Measurements from ENCODE around the gene DGUOK. TPM values are rescaled to one million over a fixed set of nuclear protein-coding genes. Genes with fewer than 3 reads are reported as not detected.

DGUOK gene
- total RNA-seq, 1 experiment from 2014 or later: 100 TPM

DNA sequence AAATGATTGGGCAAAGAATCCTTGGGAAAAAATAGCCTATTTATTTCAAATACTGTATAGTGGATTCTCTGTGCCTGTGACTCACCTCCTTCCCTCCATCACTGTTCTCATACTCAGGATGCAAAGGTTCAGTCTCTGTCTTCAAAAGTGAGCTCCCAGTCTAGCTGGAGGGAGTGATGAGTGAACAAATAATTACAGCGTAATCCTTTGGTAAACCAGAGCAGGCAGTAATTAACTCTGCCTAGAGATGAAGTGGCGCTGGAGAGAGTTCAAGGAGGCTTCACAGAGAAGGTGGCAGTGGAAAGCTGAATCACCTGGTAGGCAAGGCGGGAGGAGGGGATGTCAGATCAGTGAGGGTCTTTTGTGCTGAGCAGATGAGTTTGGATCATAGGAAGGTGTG, 6.5 kb downstream of the DGUOK start:
- DNase-seq (ENCODE audit: low read depth, low spot score): no peak
- no peaks in the 10 kb centered on the region for H3K9me2 ChIP-seq (ENCODE audit: insufficient read depth)
- H3K79me2 ChIP-seq (ENCODE audit: insufficient read depth, low read length): peaks cover 99% of the 10 kb centered on the region
- no peak for ATAC-seq
- H3K9ac ChIP-seq (ENCODE audit: low read length): no peak overlapping the region
- no peak overlapping the region for H3K27ac ChIP-seq (ENCODE audit: low read depth, low read length)
- H2AFZ ChIP-seq (ENCODE audit: low read depth, low read length, poor library complexity, severe bottlenecking): no peak overlapping the region
- TF ChIP-seq EZH2 (IDR thresholded peaks at IDR 0.05): no peak
- TF ChIP-seq SP1 (IDR thresholded peaks at IDR 0.05; ENCODE audit: low read depth): no peak
- TF ChIP-seq YY1 (IDR thresholded peaks at IDR 0.05; ENCODE audit: extremely low read depth, insufficient replicate concordance, low read depth, low read length): no peak
- no peak for TF ChIP-seq EGR1 (IDR thresholded peaks at IDR 0.05; ENCODE audit: low read depth)
- no peak for TF ChIP-seq CEBPB (IDR thresholded peaks at IDR 0.05; ENCODE audit: low read depth)
- TF ChIP-seq, protein P1, sequence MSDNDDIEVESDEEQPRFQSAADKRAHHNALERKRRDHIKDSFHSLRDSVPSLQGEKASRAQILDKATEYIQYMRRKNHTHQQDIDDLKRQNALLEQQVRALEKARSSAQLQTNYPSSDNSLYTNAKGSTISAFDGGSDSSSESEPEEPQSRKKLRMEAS (IDR thresholded peaks at IDR 0.05): no peak
- TF ChIP-seq, protein P2, sequence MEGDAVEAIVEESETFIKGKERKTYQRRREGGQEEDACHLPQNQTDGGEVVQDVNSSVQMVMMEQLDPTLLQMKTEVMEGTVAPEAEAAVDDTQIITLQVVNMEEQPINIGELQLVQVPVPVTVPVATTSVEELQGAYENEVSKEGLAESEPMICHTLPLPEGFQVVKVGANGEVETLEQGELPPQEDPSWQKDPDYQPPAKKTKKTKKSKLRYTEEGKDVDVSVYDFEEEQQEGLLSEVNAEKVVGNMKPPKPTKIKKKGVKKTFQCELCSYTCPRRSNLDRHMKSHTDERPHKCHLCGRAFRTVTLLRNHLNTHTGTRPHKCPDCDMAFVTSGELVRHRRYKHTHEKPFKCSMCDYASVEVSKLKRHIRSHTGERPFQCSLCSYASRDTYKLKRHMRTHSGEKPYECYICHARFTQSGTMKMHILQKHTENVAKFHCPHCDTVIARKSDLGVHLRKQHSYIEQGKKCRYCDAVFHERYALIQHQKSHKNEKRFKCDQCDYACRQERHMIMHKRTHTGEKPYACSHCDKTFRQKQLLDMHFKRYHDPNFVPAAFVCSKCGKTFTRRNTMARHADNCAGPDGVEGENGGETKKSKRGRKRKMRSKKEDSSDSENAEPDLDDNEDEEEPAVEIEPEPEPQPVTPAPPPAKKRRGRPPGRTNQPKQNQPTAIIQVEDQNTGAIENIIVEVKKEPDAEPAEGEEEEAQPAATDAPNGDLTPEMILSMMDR (IDR thresholded peaks at IDR 0.05 in 2 of 3, conservative IDR thresholded peaks at IDR 0.05 in 1 of 3; ENCODE audit: borderline replicate concordance in 1 of 3, insufficient read depth in 1 of 3, low read depth in 2 of 3, low read length in 2 of 3): no peak
- no peak for TF ChIP-seq CBX3 (IDR thresholded peaks at IDR 0.05; ENCODE audit: low read depth)
- no peak for TF ChIP-seq SRF (IDR thresholded peaks at IDR 0.05; ENCODE audit: low read depth)
- no peak overlapping the region for H3K4me3 ChIP-seq (replicated peaks in 1 of 2; ENCODE audit: low read depth in 1 of 2, low read length in 2 of 2)
- H3K4me2 ChIP-seq (ENCODE audit: low read length): no peak overlapping the region
- ChIA-PET CTCF (no interaction called here), POLR2A (interaction anchor here (1.3 kb wide), 1 partner anchor 12 kb away, joined by 3 read pairs; no protein-coding TSS in a partner anchor), RAD21 (ENCODE audit: low non-redundant PET in 1 of 2, low total read pairs in 2 of 2, uncharacterized antibody in 2 of 2, unreplicated experiment in 2 of 2) (no interaction called here)
- no TSS peak for BruUV-seq (replicated peaks)
- no peaks in the 10 kb centered on the region for H3K4me1 ChIP-seq (ENCODE audit: control insufficient read depth in 1 of 2, insufficient read depth in 2 of 2, low read length in 2 of 2)
- H3K36me3 ChIP-seq (ENCODE audit: control insufficient read depth in 1 of 2, insufficient read depth in 2 of 2, low read length in 2 of 2): peaks cover 15 to 31% of the 10 kb centered on the region in 2 experiments
- H3K9me3 ChIP-seq (ENCODE audit: control insufficient read depth in 1 of 2, insufficient read depth in 1 of 2, low read depth in 1 of 2, low read length in 2 of 2): no peaks in the 10 kb centered on the region
- peaks cover 20% of the 10 kb centered on the region for H4K20me1 ChIP-seq (ENCODE audit: insufficient read depth)
- intact Hi-C loops (cut with micrococcal nuclease): no loop called here
- H3K27me3 ChIP-seq (ENCODE audit: insufficient read depth, low read length): no peaks in the 10 kb centered on the region

DNA sequence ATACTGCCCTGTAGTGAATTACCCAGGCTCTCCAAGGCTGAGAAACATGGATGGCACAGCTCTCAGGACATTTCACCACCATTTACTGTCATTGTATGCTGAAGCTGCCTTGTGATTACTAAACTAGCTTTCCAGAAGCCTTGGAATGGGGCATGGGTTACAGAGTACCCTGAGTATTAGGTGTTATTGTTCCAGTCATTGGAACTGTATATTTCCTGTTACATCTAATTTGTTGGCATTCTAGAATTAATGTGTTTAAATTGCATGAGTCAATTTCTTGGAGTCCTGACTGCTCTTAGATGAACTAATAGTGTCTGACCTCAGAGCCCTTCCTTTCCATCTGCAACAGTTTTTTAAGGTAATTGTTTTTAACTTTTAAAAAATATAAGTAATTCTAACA, 9.0 kb downstream of the DGUOK start:
- ATAC-seq: no peak
- no peaks in the 10 kb centered on the region for H3K9me3 ChIP-seq (ENCODE audit: control insufficient read depth in 1 of 2, insufficient read depth in 1 of 2, low read depth in 1 of 2, low read length in 2 of 2)
- no peak for DNase-seq (ENCODE audit: low read depth, low spot score)
- no peak overlapping the region for H2AFZ ChIP-seq (ENCODE audit: low read depth, low read length, poor library complexity, severe bottlenecking)
- ChIA-PET RAD21 (ENCODE audit: low non-redundant PET in 1 of 2, low total read pairs in 2 of 2, uncharacterized antibody in 2 of 2, unreplicated experiment in 2 of 2) (no interaction called here), POLR2A (no interaction called here), CTCF (no interaction called here)
- peaks cover 98% of the 10 kb centered on the region for H3K79me2 ChIP-seq (ENCODE audit: insufficient read depth, low read length)
- no peak overlapping the region for H3K4me2 ChIP-seq (ENCODE audit: low read length)
- BruUV-seq (replicated peaks): no TSS peak
- no peak overlapping the region for H3K27ac ChIP-seq (ENCODE audit: low read depth, low read length)
- no peaks in the 10 kb centered on the region for H3K27me3 ChIP-seq (ENCODE audit: insufficient read depth, low read length)
- peaks cover 18% of the 10 kb centered on the region for H4K20me1 ChIP-seq (ENCODE audit: insufficient read depth)
- intact Hi-C loops (cut with micrococcal nuclease): no loop called here
- no peak overlapping the region for H3K9ac ChIP-seq (ENCODE audit: low read length)
- H3K4me3 ChIP-seq (replicated peaks in 1 of 2; ENCODE audit: low read depth in 1 of 2, low read length in 2 of 2): no peak overlapping the region
- H3K36me3 ChIP-seq (ENCODE audit: control insufficient read depth in 1 of 2, insufficient read depth in 2 of 2, low read length in 2 of 2): peaks cover 13 to 41% of the 10 kb centered on the region in 2 experiments
- no peaks in the 10 kb centered on the region; a peak in 1 of 4 replicates for H3K4me1 ChIP-seq (ENCODE audit: control insufficient read depth in 1 of 2, insufficient read depth in 2 of 2, low read length in 2 of 2)
- H3K9me2 ChIP-seq (ENCODE audit: insufficient read depth): no peaks in the 10 kb centered on the region
- TF ChIP-seq, protein P2 (IDR thresholded peaks at IDR 0.05 in 2 of 3, conservative IDR thresholded peaks at IDR 0.05 in 1 of 3; ENCODE audit: borderline replicate concordance in 1 of 3, insufficient read depth in 1 of 3, low read depth in 2 of 3, low read length in 2 of 3): no peak
- TF ChIP-seq ELF1 (IDR thresholded peaks at IDR 0.05; ENCODE audit: borderline replicate concordance, low read depth) (no peak), RAD21 (IDR thresholded peaks at IDR 0.05; ENCODE audit: low read depth) (no peak), EZH2 (IDR thresholded peaks at IDR 0.05) (no peak), SRF (IDR thresholded peaks at IDR 0.05; ENCODE audit: low read depth) (no peak), EZH2phosphoT487 (IDR thresholded peaks at IDR 0.05; ENCODE audit: borderline replicate concordance) (no peak)
- TF ChIP-seq, protein P3, sequence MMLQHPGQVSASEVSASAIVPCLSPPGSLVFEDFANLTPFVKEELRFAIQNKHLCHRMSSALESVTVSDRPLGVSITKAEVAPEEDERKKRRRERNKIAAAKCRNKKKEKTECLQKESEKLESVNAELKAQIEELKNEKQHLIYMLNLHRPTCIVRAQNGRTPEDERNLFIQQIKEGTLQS (IDR thresholded peaks at IDR 0.05): no peak
- TF ChIP-seq, protein P4, sequence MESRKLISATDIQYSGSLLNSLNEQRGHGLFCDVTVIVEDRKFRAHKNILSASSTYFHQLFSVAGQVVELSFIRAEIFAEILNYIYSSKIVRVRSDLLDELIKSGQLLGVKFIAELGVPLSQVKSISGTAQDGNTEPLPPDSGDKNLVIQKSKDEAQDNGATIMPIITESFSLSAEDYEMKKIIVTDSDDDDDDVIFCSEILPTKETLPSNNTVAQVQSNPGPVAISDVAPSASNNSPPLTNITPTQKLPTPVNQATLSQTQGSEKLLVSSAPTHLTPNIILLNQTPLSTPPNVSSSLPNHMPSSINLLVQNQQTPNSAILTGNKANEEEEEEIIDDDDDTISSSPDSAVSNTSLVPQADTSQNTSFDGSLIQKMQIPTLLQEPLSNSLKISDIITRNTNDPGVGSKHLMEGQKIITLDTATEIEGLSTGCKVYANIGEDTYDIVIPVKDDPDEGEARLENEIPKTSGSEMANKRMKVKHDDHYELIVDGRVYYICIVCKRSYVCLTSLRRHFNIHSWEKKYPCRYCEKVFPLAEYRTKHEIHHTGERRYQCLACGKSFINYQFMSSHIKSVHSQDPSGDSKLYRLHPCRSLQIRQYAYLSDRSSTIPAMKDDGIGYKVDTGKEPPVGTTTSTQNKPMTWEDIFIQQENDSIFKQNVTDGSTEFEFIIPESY (IDR thresholded peaks at IDR 0.05; ENCODE audit: extremely low read depth, insufficient replicate concordance, low read length): no peak

Data from HCT116 (cell line).